HepG2 (cell line): ENCODE results near the gene PRSS16. TPM values are rescaled to one million over a fixed set of nuclear protein-coding genes. Genes with fewer than 3 reads are reported as not detected.

Experiments used
- ATAC-seq: fragments of 200-7000 bp; cut with Tn5 transposase; 3 replicates; pipeline ENCODE4 v1.9.1; 2020; ENCODE audit warnings: mild to moderate bottlenecking, moderate library complexity
- BruUV-seq: library from RNA; stranded (reverse); fragments of 400-500 nt; replicated peaks from 2 replicates; lab custom pipeline; 2021; lab: Mats Ljungman, UMichigan
- CTCF ChIA-PET: fragments of 300-600 bp; formaldehyde crosslinking; extraction: SDS; loops from one replicate; lab custom pipeline; 2021; ENCODE audit warnings: low total read pairs, inconsistent platforms, low intra/inter-chr PET ratio; lab: Yijun Ruan, JAX
- POLR2A ChIA-PET: fragments of 350-600 bp; sonication (Branson Sonifier 250); formaldehyde crosslinking; loops from one replicate; lab custom pipeline; 2020; ENCODE audit warnings: antibody characterized with exemption, inconsistent platforms; lab: Yijun Ruan, JAX
- DNase-seq: peaks from one replicate; pipeline ENCODE4 v3.0.0-alpha.2; 2015; ENCODE audit warnings: low spot score
- FAIRE-seq: peaks from 3 replicates; lab custom pipeline; 2011; peaks lifted over from hg19 to GRCh38; lab: Jason Lieb, UNC
- H2AFZ ChIP-seq: one replicate; pipeline ENCODE4 v1.6.1; 2011; ENCODE audit warnings: low read length, inconsistent platforms
- H3K27ac ChIP-seq: fragments of 300-600 bp; 3 replicates; pipeline ENCODE4 v1.8.0; 2011; ENCODE audit warnings: mixed run types, mild to moderate bottlenecking, mixed read lengths, low read length, inconsistent platforms; ENCODE audit not compliant: insufficient read depth; ENCODE audit errors: extremely low read length
- H3K27me3 ChIP-seq, 2 experiments: fragments of 200-600 bp in 1 of 2; 2 replicates in 1 of 2; 3 replicates in 1 of 2; pipeline versions ENCODE4 v1.6.0 to v1.8.0; 2011; ENCODE audit warnings: low read length in 2 of 2, mild to moderate bottlenecking in 2 of 2, moderate library complexity in 2 of 2, inconsistent platforms in 1 of 2; ENCODE audit not compliant: insufficient read depth in 2 of 2, control insufficient read depth in 1 of 2
- H3K36me3 ChIP-seq, 2 experiments: fragments of 200-600 bp in 1 of 2; replicated peaks in 1 of 2; 2 replicates in 1 of 2; 3 replicates in 1 of 2; pipeline versions ENCODE4 v1.5.1 to v1.8.0; 2011; ENCODE audit warnings: low read length in 2 of 2, inconsistent platforms in 1 of 2; ENCODE audit not compliant: insufficient read depth in 2 of 2, control insufficient read depth in 1 of 2
- H3K4me1 ChIP-seq: 2 replicates; pipeline ENCODE4 v1.5.1; 2012; ENCODE audit warnings: low read length, inconsistent platforms; ENCODE audit not compliant: insufficient read depth
- H3K4me2 ChIP-seq: 2 replicates; pipeline ENCODE4 v1.6.0; 2011; ENCODE audit warnings: low read depth, low read length, inconsistent platforms
- H3K4me3 ChIP-seq, 3 experiments: fragments of 200-600 bp in 1 of 3; sonication (generic), shearing (Covaris generic) in 1 of 3; replicated peaks in 1 of 3; 2 replicates each; pipeline ENCODE4 v1.5.1; 2011 to 2016; ENCODE audit warnings: low read length in 3 of 3, inconsistent platforms in 2 of 3, low read depth in 2 of 3, mild to moderate bottlenecking in 2 of 3, control low read depth in 1 of 3, mixed read lengths in 1 of 3; ENCODE audit not compliant: insufficient read depth in 1 of 3
- H3K79me2 ChIP-seq: one replicate; pipeline ENCODE4 v1.6.1; 2011; ENCODE audit warnings: low read length, inconsistent platforms; ENCODE audit not compliant: insufficient read depth
- H3K9ac ChIP-seq: 2 replicates; pipeline ENCODE4 v1.6.0; 2011; ENCODE audit warnings: mild to moderate bottlenecking, low read depth, low read length, inconsistent platforms; ENCODE audit not compliant: insufficient read depth
- H3K9me3 ChIP-seq: 2 replicates; pipeline ENCODE4 v1.5.1; 2012; ENCODE audit warnings: mild to moderate bottlenecking, low read length
- H4K20me1 ChIP-seq: 2 replicates; pipeline ENCODE4 v1.6.0; 2011; ENCODE audit warnings: inconsistent platforms, mild to moderate bottlenecking, low read length, moderate library complexity; ENCODE audit not compliant: insufficient read depth
- JDP2 ChIP-seq: sonication (generic); formaldehyde crosslinking; IDR thresholded peaks from 2 replicates; pipeline ENCODE4 v1.8.1; 2022; ENCODE audit warnings: missing genetic modification reagents, borderline replicate concordance
- KDM4B ChIP-seq: sonication (generic); formaldehyde crosslinking; IDR thresholded peaks from 2 replicates; pipeline ENCODE4 v1.4.0; 2020; ENCODE audit warnings: missing genetic modification reagents
- NFE2L2 ChIP-seq: fragments of 150-350 bp; IDR thresholded peaks from 2 replicates; pipeline ENCODE4 v1.6.1; 2014; ENCODE audit warnings: low read length
- NONO ChIP-seq, 2 experiments: fragments of 450-650 bp in 1 of 2; sonication (generic) in 1 of 2; formaldehyde crosslinking in 1 of 2; IDR thresholded peaks in 1 of 2; conservative IDR thresholded peaks in 1 of 2; 2 replicates each; pipeline versions ENCODE4 v1.6.1 to v1.8.0; 2017 to 2022; ENCODE audit warnings: mild to moderate bottlenecking in 1 of 2, missing genetic modification reagents in 1 of 2, moderate library complexity in 1 of 2
- POLR2AphosphoS5 ChIP-seq: IDR thresholded peaks from 2 replicates; pipeline ENCODE4 v1.6.1; 2012; ENCODE audit warnings: low read depth, low read length
- RBM39 ChIP-seq: fragments of 200-400 bp; formaldehyde crosslinking; IDR thresholded peaks from one replicate; pipeline ENCODE4 v1.6.1; 2018; ENCODE audit warnings: antibody characterized with exemption, mild to moderate bottlenecking, low read depth, low read length; ENCODE audit not compliant: poor library complexity, severe bottlenecking
- REXO4 ChIP-seq: sonication (generic); formaldehyde crosslinking; IDR thresholded peaks from 2 replicates; pipeline ENCODE4 v1.8.0; 2022; ENCODE audit warnings: missing genetic modification reagents, mild to moderate bottlenecking, borderline replicate concordance
- SETDB1 ChIP-seq: sonication (generic); formaldehyde crosslinking; IDR thresholded peaks from 2 replicates; pipeline ENCODE4 v1.5.1; 2020; ENCODE audit warnings: missing genetic modification reagents, mild to moderate bottlenecking, borderline replicate concordance
- ZNF225 ChIP-seq: sonication (generic); formaldehyde crosslinking; IDR thresholded peaks from 2 replicates; pipeline ENCODE4 v1.4.0; 2020; ENCODE audit warnings: mild to moderate bottlenecking, missing genetic modification reagents
- ZNF383 ChIP-seq: sonication (generic); formaldehyde crosslinking; IDR thresholded peaks from 2 replicates; pipeline ENCODE4 v1.4.0; 2020; ENCODE audit warnings: missing genetic modification reagents, mild to moderate bottlenecking, borderline replicate concordance
- ZNF569 ChIP-seq: sonication (generic); formaldehyde crosslinking; IDR thresholded peaks from 2 replicates; pipeline ENCODE4 v1.5.0; 2020; ENCODE audit warnings: mild to moderate bottlenecking, missing genetic modification reagents, moderate library complexity, borderline replicate concordance
- ZSCAN20 ChIP-seq: sonication (generic); formaldehyde crosslinking; IDR thresholded peaks from 2 replicates; pipeline ENCODE4 v1.4.0; 2020; ENCODE audit warnings: missing genetic modification reagents, mild to moderate bottlenecking, borderline replicate concordance
- WGBS: methylation state at CpG from one replicate; pipeline ENCODE4 v1.1.6; 2017; ENCODE audit warnings: low lambda C conversion rate; 5-methylcytosine and 5-hydroxymethylcytosine counted together
- in situ Hi-C: cut with HindIII; loops from 2 replicates; pipeline ENCODE4 v1.10.0; 2017; ENCODE audit warnings: low pct_unique_long_range_greater_than_20kb; ENCODE audit not compliant: extremely low pct_ligation_motif_present
- intact Hi-C: fragments of 100-400 bp; cut with micrococcal nuclease; formaldehyde crosslinking; loops from one replicate; pipeline ENCODE4 v1.10.0; 2022; ENCODE audit not compliant: unreplicated experiment
- polyA plus RNA-seq, 8 experiments: library from polyadenylated mRNA; depleted of rRNA in 3 of 8; stranded (reverse) in 7 of 8; unstranded in 1 of 8; fragments of >200 nt; fragmentation: Illumina TruSeq in 4 of 8; extraction: Trizol in 4 of 8; gene quantifications; 2 replicates each; pipeline versions ENCODE4 v1.2.1 to v1.2.3, GENCODE V29; 2011 to 2016; ENCODE audit warnings: low read depth in 4 of 8, missing spikeins in 1 of 8, mixed read lengths in 1 of 8; ENCODE audit not compliant: insufficient read depth in 1 of 8
- total RNA-seq, 5 experiments: library from RNA; depleted of rRNA; stranded (reverse); fragments of >200 nt; fragmentation: Illumina TruSeq; extraction: Trizol; gene quantifications; 2 replicates each; pipeline ENCODE4 v1.2.3, GENCODE V29; 2016; ENCODE audit warnings: low read depth in 1 of 5
- TF ChIP-seq, protein P1 (sequence below): sonication (generic); formaldehyde crosslinking; IDR thresholded peaks from one replicate; pipeline ENCODE4 v1.5.1; 2020; ENCODE audit warnings: mild to moderate bottlenecking, missing genetic modification reagents; ENCODE audit errors: not compliant biosample characterization

PRSS16 gene
- total and polyA plus RNA-seq, 2 of the 13 experiments (the other 11 are each of a cell fraction or from before 2014, with no cell fraction given) = not detected

DNA sequence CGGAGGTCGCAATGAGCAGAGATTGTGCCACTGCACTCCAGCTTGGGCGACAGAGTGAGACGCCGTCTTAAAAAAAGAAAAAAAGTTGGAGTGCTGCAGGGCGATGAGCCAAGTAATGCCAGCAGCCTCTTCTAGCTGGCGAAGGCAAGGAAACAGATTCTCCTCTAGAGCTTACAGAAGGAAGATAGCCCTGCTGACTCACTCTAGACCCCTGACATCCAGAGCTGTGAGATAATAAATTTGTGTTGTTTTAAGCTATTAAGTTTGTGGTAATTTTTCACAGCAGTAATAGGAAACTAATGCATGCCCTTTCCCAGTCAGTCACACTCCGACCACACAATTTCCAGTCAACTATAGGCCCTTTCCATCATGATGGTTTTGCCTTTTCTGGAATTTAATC, 16.4 kb downstream of the PRSS16 start:
- H3K9me3 ChIP-seq = no peaks in the 10 kb centered on the region
- no peak overlapping the region for H3K9ac ChIP-seq
- no peaks in the 10 kb centered on the region for H3K4me1 ChIP-seq
- no peaks in the 10 kb centered on the region for H4K20me1 ChIP-seq
- peaks cover 0 to 18% of the 10 kb centered on the region in 2 experiments; a peak in 2 of 5 replicates for H3K27me3 ChIP-seq
- WGBS = 45% methylated on average over 8 of the region's 8 CpGs
- intact Hi-C loops (no loop called here), in situ Hi-C loops (no loop called here)
- no peak overlapping the region for H3K27ac ChIP-seq
- H3K4me2 ChIP-seq = no peak overlapping the region
- ATAC-seq (no peak), DNase-seq (no peak), FAIRE-seq (no peak)
- H3K36me3 ChIP-seq = no peaks in the 10 kb centered on the region
- no peak overlapping the region for H3K4me3 ChIP-seq
- ChIA-PET POLR2A (no interaction called here), CTCF (no interaction called here)
- no peak for TF ChIP-seq RBM39
- TF ChIP-seq ZNF383 (CRISPR knock-in tag) = no peak
- no peak for TF ChIP-seq NONO (IDR thresholded peaks at IDR 0.05)
- no peak for TF ChIP-seq NONO (CRISPR knock-in tag; conservative IDR thresholded peaks at IDR 0.05)
- TF ChIP-seq ZNF225 (CRISPR knock-in tag) = no peak
- TF ChIP-seq KDM4B (CRISPR knock-in tag) = no peak
- no peak for TF ChIP-seq ZSCAN20
- TF ChIP-seq, protein P1, sequence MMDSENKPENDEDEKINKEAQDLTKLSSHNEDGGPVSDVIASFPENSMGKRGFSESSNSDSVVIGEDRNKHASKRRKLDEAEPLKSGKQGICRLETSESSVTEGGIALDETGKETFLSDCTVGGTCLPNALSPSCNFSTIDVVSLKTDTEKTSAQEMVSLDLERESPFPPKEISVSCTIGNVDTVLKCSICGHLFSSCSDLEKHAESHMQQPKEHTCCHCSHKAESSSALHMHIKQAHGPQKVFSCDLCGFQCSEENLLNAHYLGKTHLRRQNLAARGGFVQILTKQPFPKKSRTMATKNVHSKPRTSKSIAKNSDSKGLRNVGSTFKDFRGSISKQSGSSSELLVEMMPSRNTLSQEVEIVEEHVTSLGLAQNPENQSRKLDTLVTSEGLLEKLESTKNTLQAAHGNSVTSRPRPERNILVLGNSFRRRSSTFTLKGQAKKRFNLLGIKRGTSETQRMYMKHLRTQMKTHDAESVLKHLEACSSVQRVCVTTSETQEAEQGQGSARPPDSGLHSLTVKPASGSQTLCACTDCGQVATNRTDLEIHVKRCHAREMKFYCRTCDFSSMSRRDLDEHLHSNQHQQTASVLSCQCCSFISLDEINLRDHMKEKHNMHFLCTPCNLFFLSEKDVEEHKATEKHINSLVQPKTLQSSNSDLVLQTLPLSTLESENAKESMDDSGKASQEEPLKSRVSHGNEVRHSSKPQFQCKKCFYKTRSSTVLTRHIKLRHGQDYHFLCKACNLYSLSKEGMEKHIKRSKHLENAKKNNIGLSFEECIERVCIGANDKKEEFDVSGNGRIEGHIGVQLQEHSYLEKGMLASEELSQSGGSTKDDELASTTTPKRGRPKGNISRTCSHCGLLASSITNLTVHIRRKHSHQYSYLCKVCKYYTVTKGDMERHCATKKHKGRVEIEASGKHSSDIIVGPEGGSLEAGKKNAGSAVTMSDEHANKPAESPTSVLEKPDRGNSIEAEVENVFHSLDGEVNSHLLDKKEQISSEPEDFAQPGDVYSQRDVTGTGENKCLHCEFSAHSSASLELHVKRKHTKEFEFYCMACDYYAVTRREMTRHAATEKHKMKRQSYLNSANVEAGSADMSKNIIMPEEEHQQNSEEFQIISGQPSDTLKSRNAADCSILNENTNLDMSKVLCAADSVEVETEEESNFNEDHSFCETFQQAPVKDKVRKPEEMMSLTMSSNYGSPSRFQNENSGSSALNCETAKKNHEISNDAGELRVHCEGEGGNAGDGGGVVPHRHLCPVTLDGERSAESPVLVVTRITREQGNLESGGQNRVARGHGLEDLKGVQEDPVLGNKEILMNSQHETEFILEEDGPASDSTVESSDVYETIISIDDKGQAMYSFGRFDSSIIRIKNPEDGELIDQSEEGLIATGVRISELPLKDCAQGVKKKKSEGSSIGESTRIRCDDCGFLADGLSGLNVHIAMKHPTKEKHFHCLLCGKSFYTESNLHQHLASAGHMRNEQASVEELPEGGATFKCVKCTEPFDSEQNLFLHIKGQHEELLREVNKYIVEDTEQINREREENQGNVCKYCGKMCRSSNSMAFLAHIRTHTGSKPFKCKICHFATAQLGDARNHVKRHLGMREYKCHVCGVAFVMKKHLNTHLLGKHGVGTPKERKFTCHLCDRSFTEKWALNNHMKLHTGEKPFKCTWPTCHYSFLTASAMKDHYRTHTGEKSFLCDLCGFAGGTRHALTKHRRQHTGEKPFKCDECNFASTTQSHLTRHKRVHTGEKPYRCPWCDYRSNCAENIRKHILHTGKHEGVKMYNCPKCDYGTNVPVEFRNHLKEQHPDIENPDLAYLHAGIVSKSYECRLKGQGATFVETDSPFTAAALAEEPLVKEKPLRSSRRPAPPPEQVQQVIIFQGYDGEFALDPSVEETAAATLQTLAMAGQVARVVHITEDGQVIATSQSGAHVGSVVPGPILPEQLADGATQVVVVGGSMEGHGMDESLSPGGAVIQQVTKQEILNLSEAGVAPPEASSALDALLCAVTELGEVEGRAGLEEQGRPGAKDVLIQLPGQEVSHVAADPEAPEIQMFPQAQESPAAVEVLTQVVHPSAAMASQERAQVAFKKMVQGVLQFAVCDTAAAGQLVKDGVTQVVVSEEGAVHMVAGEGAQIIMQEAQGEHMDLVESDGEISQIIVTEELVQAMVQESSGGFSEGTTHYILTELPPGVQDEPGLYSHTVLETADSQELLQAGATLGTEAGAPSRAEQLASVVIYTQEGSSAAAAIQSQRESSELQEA (CRISPR knock-in tag) = no peak
- no peak for TF ChIP-seq POLR2AphosphoS5
- no peak for TF ChIP-seq JDP2 (CRISPR knock-in tag)
- TF ChIP-seq ZNF569 (CRISPR knock-in tag) = no peak
- TF ChIP-seq REXO4 (CRISPR knock-in tag) = no peak
- no peak for TF ChIP-seq SETDB1 (CRISPR knock-in tag)
- no peak for TF ChIP-seq NFE2L2
- no peaks in the 10 kb centered on the region for H3K79me2 ChIP-seq
- BruUV-seq = no TSS peak
- no peak overlapping the region for H2AFZ ChIP-seq
